K562 (cell line): ENCODE measurements around the gene ARHGAP22. TPM values are rescaled to one million over a fixed set of nuclear protein-coding genes. Genes with fewer than 3 reads are reported as not detected.

Experiments used
- ATAC-seq: fragments of 200-7000 bp; cut with Tn5 transposase; 3 replicates; pipeline ENCODE4 v1.9.1; 2020; ENCODE audit warnings: moderate library complexity
- BruUV-seq: library from RNA; stranded (reverse); fragments of 400-500 nt; replicated peaks from 2 replicates; lab custom pipeline; 2021; lab: Mats Ljungman, UMichigan
- CTCF ChIA-PET: fragments of 300-600 bp; formaldehyde crosslinking; extraction: SDS; loops from one replicate; lab custom pipeline; 2021; ENCODE audit warnings: low intra/inter-chr PET ratio; lab: Yijun Ruan, JAX
- POLR2A ChIA-PET: fragments of 300-600, 350-650 bp; sonication (Branson Sonifier 250); formaldehyde crosslinking; extraction: SDS; loops from one replicate; lab custom pipeline; 2021; ENCODE audit warnings: antibody characterized with exemption, inconsistent platforms; lab: Yijun Ruan, JAX
- DNase-seq, 4 experiments: peaks; one replicate each; pipeline versions ENCODE4 v3.0.0 to v3.0.0-alpha.2; 2011 to 2018; ENCODE audit warnings: low spot score in 3 of 4, mixed read lengths in 3 of 4; ENCODE audit errors: extremely low read depth in 1 of 4
- FAIRE-seq: peaks from 2 replicates; lab custom pipeline; 2011; peaks lifted over from hg19 to GRCh38; lab: Jason Lieb, UNC
- H2AFZ ChIP-seq: 2 replicates; pipeline ENCODE4 v1.6.0; 2011; ENCODE audit warnings: low read depth, low read length, control low read depth, inconsistent platforms
- H3K27ac ChIP-seq: fragments of 200-600 bp; 3 replicates; pipeline ENCODE4 v1.8.0; 2011; ENCODE audit warnings: low read depth, mild to moderate bottlenecking, control low read depth, inconsistent platforms, low read length, moderate library complexity, mixed read lengths; ENCODE audit errors: extremely low read depth
- H3K27me3 ChIP-seq, 2 experiments: fragments of 300-600 bp in 1 of 2; 2 replicates in 1 of 2; 3 replicates in 1 of 2; pipeline versions ENCODE4 v1.6.0 to v1.8.0; 2011; ENCODE audit warnings: inconsistent platforms in 2 of 2, low read length in 2 of 2, mild to moderate bottlenecking in 1 of 2, mixed read lengths in 1 of 2, moderate library complexity in 1 of 2; ENCODE audit not compliant: control insufficient read depth in 2 of 2, insufficient read depth in 2 of 2
- H3K36me3 ChIP-seq: fragments of 300-600 bp; 3 replicates; pipeline ENCODE4 v1.8.0; 2011; ENCODE audit warnings: mild to moderate bottlenecking, low read length, inconsistent platforms; ENCODE audit not compliant: control insufficient read depth, insufficient read depth
- H3K4me1 ChIP-seq, 2 experiments: fragments of 200-600 bp in 1 of 2; replicated peaks in 1 of 2; 2 replicates in 1 of 2; 3 replicates in 1 of 2; pipeline versions ENCODE4 v1.5.1 to v1.8.0; 2011; ENCODE audit warnings: inconsistent platforms in 2 of 2, low read length in 2 of 2, mild to moderate bottlenecking in 1 of 2, mixed read lengths in 1 of 2, moderate library complexity in 1 of 2; ENCODE audit not compliant: control insufficient read depth in 2 of 2, insufficient read depth in 2 of 2
- H3K4me2 ChIP-seq: 2 replicates; pipeline ENCODE4 v1.6.1; 2011; ENCODE audit warnings: low read length, control low read depth, inconsistent platforms, mixed read lengths; ENCODE audit not compliant: insufficient read depth
- H3K4me3 ChIP-seq: fragments of 200-600 bp; sonication (generic), shearing (Covaris generic); 2 replicates; pipeline ENCODE4 v1.5.1; 2016; ENCODE audit warnings: control low read depth, inconsistent platforms
- H3K79me2 ChIP-seq: fragments of 200-600 bp; 3 replicates; pipeline ENCODE4 v1.8.0; 2011; ENCODE audit warnings: low read length, inconsistent platforms; ENCODE audit not compliant: control insufficient read depth, insufficient read depth
- H3K9ac ChIP-seq, 2 experiments: 2 replicates each; pipeline versions ENCODE4 v1.6.0 to v1.6.1; 2011; ENCODE audit warnings: low read depth in 2 of 2, low read length in 2 of 2, control low read depth in 1 of 2, inconsistent platforms in 1 of 2, mild to moderate bottlenecking in 1 of 2, mixed read lengths in 1 of 2; ENCODE audit not compliant: insufficient read depth in 1 of 2
- H3K9me1 ChIP-seq: one replicate; pipeline ENCODE4 v1.6.0; 2011; ENCODE audit warnings: inconsistent platforms, mild to moderate bottlenecking, low read length, moderate library complexity; ENCODE audit not compliant: control insufficient read depth, insufficient read depth
- H3K9me3 ChIP-seq: replicated peaks from 2 replicates; pipeline ENCODE4 v1.5.1; 2011; ENCODE audit warnings: low read depth, low read length, inconsistent platforms; ENCODE audit not compliant: control insufficient read depth, insufficient read depth
- H4K20me1 ChIP-seq: replicated peaks from 2 replicates; pipeline ENCODE4 v1.6.1; 2011; ENCODE audit warnings: low read length, inconsistent platforms, mixed read lengths; ENCODE audit not compliant: control insufficient read depth, insufficient read depth
- HCFC1 ChIP-seq: IDR thresholded peaks from 2 replicates; pipeline ENCODE4 v1.6.1; 2012; ENCODE audit warnings: low read depth, low read length, improper control_type of control experiment
- JUN ChIP-seq, 2 experiments: sonication (generic) in 1 of 2; formaldehyde crosslinking in 1 of 2; IDR thresholded peaks; 2 replicates each; pipeline versions ENCODE4 v1.6.1 to v1.8.0; 2012 to 2022; ENCODE audit warnings: borderline replicate concordance in 2 of 2, mild to moderate bottlenecking in 2 of 2, improper control_type of control experiment in 1 of 2, low read depth in 1 of 2, low read length in 1 of 2, missing genetic modification reagents in 1 of 2
- KDM2B ChIP-seq: fragments of 250-450 bp; sonication (Bioruptor Pico); IDR thresholded peaks from 2 replicates; pipeline ENCODE4 v1.8.0; 2021; ENCODE audit warnings: mild to moderate bottlenecking, moderate library complexity
- MIER1 ChIP-seq: fragments of 450-650 bp; IDR thresholded peaks from 2 replicates; pipeline ENCODE4 v1.6.1; 2016; ENCODE audit warnings: antibody characterized with exemption, mild to moderate bottlenecking, low read depth
- NCOA6 ChIP-seq: fragments of 450-650 bp; IDR thresholded peaks from 2 replicates; pipeline ENCODE4 v1.6.1; 2017; ENCODE audit warnings: mild to moderate bottlenecking
- RUNX1 ChIP-seq: sonication (generic); IDR thresholded peaks from 2 replicates; pipeline ENCODE4 v1.6.1; 2016; ENCODE audit warnings: antibody characterized with exemption, low read depth
- STAT5A ChIP-seq: IDR thresholded peaks from 2 replicates; pipeline ENCODE4 v1.6.1; 2012; ENCODE audit warnings: low read length, inconsistent platforms, borderline replicate concordance
- TAL1 ChIP-seq: fragments of 450-650 bp; IDR thresholded peaks from 2 replicates; pipeline ENCODE4 v1.6.1; 2016; ENCODE audit warnings: mild to moderate bottlenecking
- WGBS: fragments of 100-300 bp; shearing (Covaris generic); methylation state at CpG from one replicate; pipeline ENCODE4 v1.1.6; 2016; ENCODE audit warnings: low coverage, mixed read lengths; ENCODE audit not compliant: insufficient coverage; ENCODE audit errors: missing lambda C conversion rate; 5-methylcytosine and 5-hydroxymethylcytosine counted together
- in situ Hi-C: fragments of 300-500 bp; cut with MboI; formaldehyde crosslinking; loops from 4 replicates; pipeline ENCODE4 v1.15.0; 2018; ENCODE audit warnings: inconsistent platforms, mixed read lengths
- intact Hi-C: fragments of 100-400 bp; cut with micrococcal nuclease; formaldehyde crosslinking; loops from 2 replicates; pipeline ENCODE4 v1.14.2; 2022
- polyA plus RNA-seq, 8 experiments: library from polyadenylated mRNA; depleted of rRNA in 4 of 8; stranded (reverse) in 5 of 8; unstranded in 3 of 8; fragments of >200 nt; fragmentation: Nextera tagmentation in 2 of 8; fragmentation: Illumina TruSeq in 1 of 8; extraction: Ambion mirVana in 2 of 8; extraction: Trizol in 1 of 8; gene quantifications; 2 replicates each; pipeline versions ENCODE4 v1.2.1 to v1.2.3, GENCODE V29; 2011 to 2014; ENCODE audit warnings: inconsistent platforms in 1 of 8, missing spikeins in 1 of 8
- total RNA-seq, 7 experiments: library from RNA; depleted of rRNA in 6 of 7; stranded (reverse); fragments of >200 nt in 6 of 7; fragmentation: Illumina TruSeq in 2 of 7; extraction: Trizol in 2 of 7; gene quantifications; 2 replicates each; pipeline versions ENCODE4 v1.2.1 to v1.2.3, GENCODE V29; 2011 to 2021; ENCODE audit warnings: low replicate concordance in 1 of 7

Gene ARHGAP22
- total and polyA plus RNA-seq, 9 of the 15 experiments (the other 6 are each of a cell fraction or from before 2014, with no cell fraction given) = 1.3 to 28.1 (median 12.7) TPM

DNA sequence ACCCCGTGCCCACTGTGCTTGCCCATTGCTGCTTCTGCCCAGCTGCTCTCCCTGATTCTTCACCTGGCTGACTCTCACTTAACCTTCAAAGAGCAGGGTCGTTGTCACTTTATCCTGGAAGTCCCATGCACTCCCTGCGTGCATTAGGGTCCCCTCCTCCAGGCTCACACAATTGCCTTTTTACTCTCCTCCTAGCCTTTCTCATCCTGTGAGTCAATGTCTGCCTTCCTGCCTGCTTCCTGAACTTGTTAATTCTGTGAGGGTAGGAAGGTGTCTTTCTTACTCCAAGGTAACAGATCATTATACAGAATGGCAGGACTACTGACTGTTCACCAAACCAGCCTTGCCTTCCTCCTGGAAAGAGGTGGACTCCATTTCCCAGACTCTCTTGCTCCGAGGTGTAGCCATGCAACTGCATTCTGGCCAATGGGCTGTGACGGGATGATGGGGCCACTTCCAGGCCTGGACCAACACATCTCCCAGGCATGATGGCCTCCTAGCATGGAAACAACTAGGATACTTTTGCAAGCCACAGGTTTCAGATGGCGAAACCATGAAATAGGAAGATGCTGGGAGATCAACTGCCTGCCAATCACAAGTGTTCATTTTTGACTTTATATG lies 54.7 kb downstream of the ARHGAP22 start (continued):
- TF ChIP-seq HCFC1 = peak; percentile 59
- TF ChIP-seq, all 486 proteins: peak for 4

DNA sequence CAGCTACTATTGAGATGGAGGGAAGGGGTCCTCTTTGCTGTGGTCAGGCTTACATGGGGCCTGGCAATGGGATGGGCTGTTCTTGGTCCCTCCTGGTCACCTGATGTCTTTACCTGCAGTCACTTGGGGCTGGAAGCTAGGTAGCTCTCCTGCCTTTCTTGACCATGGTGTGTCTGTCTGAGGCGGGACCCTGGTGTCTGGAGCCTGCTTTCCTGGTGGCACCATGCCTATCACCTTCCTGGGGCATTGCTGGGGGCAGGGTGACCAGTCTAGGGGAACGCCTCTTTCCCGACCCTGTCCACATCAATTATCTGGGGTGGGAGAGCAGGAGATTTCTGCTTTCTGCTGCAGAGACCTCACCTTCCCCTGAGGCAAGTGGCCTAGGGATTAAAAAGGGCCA lies 55.6 kb downstream of the ARHGAP22 start:
- Histone ChIP-seq H3K4me2 (no peak overlapping the region), H3K36me3 (no peaks in the 10 kb centered on the region), H3K9me3 (0 out of 2 replicates have a peak, but pooled peaks cover 4% of the 10 kb centered on the region), H3K4me1 (no peaks in the 10 kb centered on the region), H3K27me3 (peaks cover 33 to 62% of the 10 kb centered on the region in 2 experiments), H3K9ac (no peak overlapping the region), H3K79me2 (no peaks in the 10 kb centered on the region), H3K4me3 (no peak overlapping the region), H3K27ac (no peak overlapping the region), H4K20me1 (no peaks in the 10 kb centered on the region), H3K9me1 (no peaks in the 10 kb centered on the region), H2AFZ (no peak overlapping the region)
- BruUV-seq = no TSS peak
- ChIA-PET POLR2A (interaction anchor here (0.8 to 1.0 kb wide), 2 partner anchors 14 to 84 kb away, joined by 3 to 4 read pairs; no protein-coding TSS in a partner anchor), CTCF (no interaction called here)
- DNase-seq (no peak), FAIRE-seq (no peak), ATAC-seq (no peak)
- in situ Hi-C loops = no loop called here
- intact Hi-C loops = no loop called here
- WGBS = 0% methylated on average over 3 of the region's 3 CpGs
- TF ChIP-seq KDM2B (CRISPR knock-in tag) (no peak), RUNX1 (no peak), JUN (IDR thresholded peaks at IDR 0.05; ENCODE audit: borderline replicate concordance, low read depth, low read length) (no peak), JUN (CRISPR knock-in tag; IDR thresholded peaks at IDR 0.05; ENCODE audit: borderline replicate concordance) (no peak), MIER1 (no peak), TAL1 (no peak), STAT5A (no peak), NCOA6 (no peak)
